Skin epidermis (tissue), 12 donors: ENCODE results near the gene OBSCN.

ENCODE experiments used
- H3K27ac ChIP-seq, 21 experiments: fragments of 200-600 bp; sonication (generic) in 11 of 21; one replicate each; pipeline ENCODE4 v1.5.0; 2020; ENCODE audit warnings: mild to moderate bottlenecking in 3 of 21, inconsistent platforms in 2 of 21, moderate library complexity in 2 of 21
- H3K4me3 ChIP-seq, 7 experiments: fragments of 200-600 bp; sonication (generic) in 2 of 7; one replicate each; pipeline ENCODE4 v1.5.0; 2020; ENCODE audit warnings: inconsistent platforms in 2 of 7, mild to moderate bottlenecking in 2 of 7, moderate library complexity in 1 of 7

The OBSCN gene

GRCh38 chr1:228379666-228380065 is 171.8 kb downstream of the OBSCN start:
- H3K27ac ChIP-seq, result no peak overlapping the region
- H3K4me3 ChIP-seq, result no peak overlapping the region

- H3K4me3 ChIP-seq, result no peak overlapping the region
- H3K27ac ChIP-seq, result no peak overlapping the region
Observed at GRCh38 chr1:228381356-228381755, 173.5 kb downstream of the OBSCN start.

DNA sequence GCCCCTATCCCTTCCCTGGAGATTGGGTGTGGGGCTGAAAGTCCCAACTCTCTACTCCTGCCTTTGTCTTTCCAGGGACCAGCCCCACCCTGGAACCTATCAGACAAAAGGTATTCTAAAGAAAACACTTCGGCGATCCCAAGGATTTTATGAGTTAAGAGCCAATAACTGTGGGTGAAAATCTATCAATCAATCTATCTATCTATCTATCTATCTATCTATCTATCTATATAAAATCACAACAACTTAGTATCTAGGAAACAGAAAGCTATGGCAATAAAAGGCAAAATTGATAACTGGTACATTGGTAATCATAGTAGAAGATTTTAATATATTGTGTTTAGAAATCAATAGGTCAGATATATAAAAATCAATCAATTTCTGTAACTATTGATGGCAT is 175.9 kb downstream of the OBSCN start:
- H3K27ac ChIP-seq, result no peak overlapping the region

DNA sequence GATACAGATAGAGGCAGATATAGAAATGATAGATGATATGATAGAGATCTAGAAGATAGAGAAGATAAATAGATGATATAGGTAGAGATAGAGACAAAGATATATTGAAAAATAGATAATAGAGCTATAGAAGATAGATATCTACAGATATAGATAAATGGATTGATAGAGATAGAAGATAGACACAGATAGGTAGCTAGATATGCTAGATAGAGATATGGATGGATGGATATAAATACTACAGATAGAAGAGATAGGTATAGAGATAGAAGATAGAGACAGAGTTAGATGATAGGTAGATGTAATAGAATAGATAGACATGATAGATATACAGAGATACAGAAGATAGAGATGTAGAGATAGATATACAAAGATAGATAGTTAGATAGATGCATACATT is 177.4 kb downstream of the OBSCN start:
- no peak overlapping the region for H3K4me3 ChIP-seq

More for the DNA sequence above, 175.9 kb downstream of the OBSCN start:
- H3K4me3 ChIP-seq, result no peak overlapping the region

DNA sequence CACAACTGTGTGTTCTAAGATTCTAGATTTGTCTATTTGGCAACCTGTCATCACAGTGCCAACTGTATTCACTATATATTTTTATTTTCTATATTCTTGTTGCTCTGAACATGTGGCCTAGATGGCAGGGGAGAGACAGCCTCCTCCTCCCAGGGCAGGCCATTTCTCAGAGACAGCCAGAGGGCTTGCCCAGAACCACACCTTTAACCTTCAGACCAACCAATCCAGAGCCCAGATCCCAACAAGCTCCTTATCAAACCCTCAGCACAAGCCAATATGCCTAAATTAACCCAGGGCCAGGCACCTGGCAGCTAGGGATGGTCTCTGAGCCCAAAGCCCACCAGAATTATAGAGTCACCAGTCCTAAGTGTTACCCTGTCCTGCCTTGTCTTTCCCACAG is 179.5 kb downstream of the OBSCN start:
- no peak overlapping the region for H3K27ac ChIP-seq
- H3K4me3 ChIP-seq, result no peak overlapping the region

More for the DNA sequence above, 177.4 kb downstream of the OBSCN start:
- no peak overlapping the region for H3K27ac ChIP-seq

DNA sequence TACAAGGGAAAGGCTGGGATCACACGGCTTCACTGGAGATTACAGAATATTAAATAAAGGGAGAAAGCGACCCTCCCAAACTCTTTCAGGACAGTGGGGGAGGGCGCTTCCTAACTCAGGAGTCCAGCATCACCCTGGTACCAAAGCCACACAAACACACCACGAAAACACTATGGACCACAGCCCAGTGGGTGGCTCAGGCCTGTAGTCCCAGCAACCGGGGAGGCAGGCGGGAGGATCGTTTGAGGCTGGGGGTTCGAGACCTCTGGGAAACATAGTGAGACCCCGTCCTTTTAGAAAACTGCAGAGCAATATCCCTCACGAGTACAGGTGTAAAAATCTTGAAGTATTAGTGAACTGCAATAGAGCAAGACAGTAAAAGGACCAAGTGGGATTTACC is 182.8 kb downstream of the OBSCN start:
- Histone ChIP-seq H3K4me3 (no peak overlapping the region), H3K27ac (no peak overlapping the region)

DNA sequence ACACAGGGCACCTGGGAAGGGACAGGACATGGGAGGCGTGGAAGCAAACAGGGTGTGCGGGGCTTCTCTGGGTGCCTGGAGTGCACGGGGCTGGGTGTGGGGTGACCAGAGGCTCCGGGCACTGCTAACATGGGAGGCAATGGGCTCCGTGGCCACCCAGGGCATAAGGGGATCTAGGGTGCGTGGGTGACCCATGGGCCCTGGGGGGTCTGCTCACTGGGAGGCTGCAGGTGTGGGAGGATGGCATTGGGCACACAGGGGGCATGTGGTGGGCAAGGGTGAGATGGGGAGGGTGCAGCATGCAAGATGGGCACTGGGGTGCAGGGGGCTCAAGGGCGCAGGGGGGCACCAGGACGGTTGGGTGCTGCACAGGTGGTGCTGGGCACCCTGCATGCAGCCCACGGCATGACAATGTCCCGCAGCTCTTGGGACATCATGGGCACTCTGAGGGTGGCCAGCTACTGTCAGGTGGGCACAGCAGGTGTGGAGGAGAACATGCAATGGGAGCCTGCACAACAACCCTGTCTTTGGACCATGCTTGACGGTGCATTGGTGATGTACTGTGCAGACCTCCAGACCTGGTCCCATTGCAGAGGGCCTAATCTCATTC is 183.7 kb downstream of the OBSCN start:
- H3K4me3 ChIP-seq, result no peak overlapping the region
- no peak overlapping the region for H3K27ac ChIP-seq

DNA sequence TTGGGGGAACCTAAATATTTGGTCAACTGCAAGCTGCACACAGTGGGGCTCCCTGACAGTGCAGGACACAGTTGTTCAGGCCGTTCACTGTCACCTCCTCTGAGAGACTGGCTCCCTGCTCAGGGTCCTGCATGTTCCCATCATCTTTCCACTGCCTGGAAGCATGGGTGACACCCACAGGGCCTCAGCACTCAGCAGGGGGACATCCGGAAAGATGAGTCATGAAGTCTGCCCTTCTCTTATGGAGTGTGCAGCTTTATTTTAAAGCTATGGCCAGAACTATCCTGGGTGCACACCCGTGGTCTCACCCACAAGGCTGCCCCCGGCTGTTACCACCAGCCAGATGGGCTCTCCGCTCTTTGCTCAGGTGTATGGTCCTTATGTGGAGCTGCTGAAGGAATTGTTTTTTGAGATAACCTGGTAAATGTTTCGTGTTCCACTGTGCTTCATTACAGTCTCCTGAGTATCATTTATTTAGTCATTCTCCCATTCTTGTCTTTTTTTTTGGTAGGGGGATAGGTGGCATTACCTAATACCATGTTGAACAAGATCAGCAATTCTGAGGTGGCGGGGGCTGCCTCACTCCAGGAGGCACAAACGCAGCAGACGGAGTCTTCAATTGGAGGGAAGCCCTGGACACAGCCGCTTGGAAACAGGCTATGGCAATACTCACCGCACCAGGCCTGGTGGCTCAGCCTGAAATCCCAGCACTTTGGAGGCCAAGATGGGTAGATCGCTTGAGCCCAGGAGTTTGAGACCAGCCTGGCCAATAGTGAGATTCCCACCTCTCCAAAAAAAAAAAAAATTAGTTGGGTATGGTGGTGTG is 184.5 kb downstream of the OBSCN start:
- no peak overlapping the region for H3K27ac ChIP-seq

DNA sequence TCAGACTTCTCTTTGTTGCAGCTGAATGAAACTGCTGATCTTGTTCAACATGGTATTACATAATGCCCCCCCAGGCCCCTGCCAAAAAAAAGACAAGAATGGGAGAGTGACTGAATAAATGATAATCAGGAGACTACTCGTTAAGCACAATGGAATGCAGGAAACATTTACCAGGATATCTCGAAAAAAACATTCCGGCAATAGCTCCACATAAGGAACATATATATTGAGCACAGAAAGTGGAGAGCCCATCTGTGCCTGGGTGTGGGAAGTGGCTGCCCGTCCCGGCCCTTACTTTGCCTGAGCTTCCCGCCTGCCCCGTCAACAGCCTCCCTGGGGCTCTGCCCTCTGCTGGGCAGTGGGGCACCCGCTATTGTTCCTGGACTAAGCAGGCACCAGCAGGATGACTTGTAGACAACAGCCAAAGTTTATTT is 185.4 kb downstream of the OBSCN start:
- Histone ChIP-seq H3K4me3 (no peak overlapping the region), H3K27ac (peak overlapping the region in 6 of 21 experiments; percentile 0 to 76 (median 34))

More for the DNA sequence above, 184.5 kb downstream of the OBSCN start:
- no peak overlapping the region for H3K4me3 ChIP-seq

GRCh38 chr1:228393811-228394570 is 186.1 kb downstream of the OBSCN start:
- peak overlapping the region in 6 of 21 experiments; percentile 0 to 76 (median 34) for H3K27ac ChIP-seq

GRCh38 chr1:228394571-228395394 is 186.9 kb downstream of the OBSCN start:
- peak overlapping the region in 3 of 21 experiments; percentile 12 to 28 (median 27) for H3K27ac ChIP-seq
- H3K4me3 ChIP-seq, result no peak overlapping the region

More at GRCh38 chr1:228393811-228394570, 186.1 kb downstream of the OBSCN start:
- no peak overlapping the region for H3K4me3 ChIP-seq

- H3K4me3 ChIP-seq, result no peak overlapping the region
Observed at GRCh38 chr1:228396770-228397662, 189.2 kb downstream of the OBSCN start.

GRCh38 chr1:228397966-228398365 is 190.1 kb downstream of the OBSCN start:
- Histone ChIP-seq H3K4me3 (no peak overlapping the region), H3K27ac (no peak overlapping the region)

More at GRCh38 chr1:228396770-228397662, 189.2 kb downstream of the OBSCN start:
- no peak overlapping the region for H3K27ac ChIP-seq

DNA sequence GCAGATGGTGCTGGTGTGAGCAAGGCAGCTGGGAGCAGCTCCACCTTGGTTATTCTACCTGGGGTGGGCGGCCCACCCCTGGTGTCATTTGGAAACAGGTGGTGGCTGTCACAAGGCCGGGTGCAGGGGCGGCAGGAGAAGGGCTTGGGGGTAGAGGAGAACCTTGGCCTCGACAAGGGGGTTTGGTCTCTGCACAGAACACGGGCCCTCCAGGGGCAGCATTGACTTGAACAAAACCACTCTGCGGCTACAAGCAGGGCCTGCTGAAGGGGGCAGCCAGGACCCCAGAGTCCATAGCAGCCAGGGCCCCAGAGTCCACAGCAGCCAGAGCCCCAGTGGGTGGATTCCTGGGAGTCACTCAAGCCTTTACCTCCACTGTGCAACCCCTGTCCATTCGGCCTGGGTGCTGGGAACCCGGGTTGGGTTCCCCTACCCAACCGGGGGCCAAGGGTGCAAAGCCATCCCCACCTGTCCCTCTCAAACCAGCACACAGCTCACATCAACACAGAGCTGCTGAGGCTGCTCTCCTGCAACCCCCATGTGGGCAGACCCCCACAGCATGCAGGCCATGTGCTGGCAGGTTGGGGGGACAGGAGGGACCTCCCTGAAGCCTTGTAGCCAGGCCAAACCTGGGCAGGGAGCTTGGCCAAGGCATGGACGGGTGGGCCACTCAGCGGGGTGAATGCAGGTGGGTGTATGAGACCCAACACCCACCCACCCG is 191.1 kb downstream of the OBSCN start:
- Histone ChIP-seq H3K27ac (no peak overlapping the region), H3K4me3 (no peak overlapping the region)

- no peak overlapping the region for H3K27ac ChIP-seq
Observed at GRCh38 chr1:228399531-228400236, 191.8 kb downstream of the OBSCN start.

DNA sequence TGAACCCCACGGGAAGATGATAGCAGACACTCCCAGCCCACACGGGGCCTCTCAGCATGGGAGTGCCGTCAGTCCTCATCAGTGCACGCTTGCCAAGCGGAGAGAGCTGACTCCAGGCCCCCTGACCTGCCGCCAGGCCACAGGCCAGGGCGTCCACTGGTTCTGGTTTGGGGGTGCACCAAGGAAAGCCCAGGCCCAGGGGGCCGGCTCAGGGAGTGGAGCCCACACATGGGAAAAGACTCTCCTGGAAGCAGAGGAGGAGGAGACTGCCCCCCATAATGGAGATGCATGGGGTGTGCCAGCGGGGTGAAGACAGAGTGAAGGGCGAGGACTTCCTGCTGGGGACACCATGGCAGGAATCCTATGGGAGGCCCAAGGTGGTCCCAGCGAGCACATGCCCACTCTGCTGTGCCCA is 192.4 kb downstream of the OBSCN start:
- Histone ChIP-seq H3K27ac (no peak overlapping the region), H3K4me3 (no peak overlapping the region)

More at GRCh38 chr1:228399531-228400236, 191.8 kb downstream of the OBSCN start:
- no peak overlapping the region for H3K4me3 ChIP-seq
